ENCODE data around the gene SUSD5.
"Not testable (repeated sequence)": the region's sequence is repeated elsewhere in the genome, so short reads cannot be mapped to it uniquely, and the experiment has no call there.

The SUSD5 gene

DNA sequence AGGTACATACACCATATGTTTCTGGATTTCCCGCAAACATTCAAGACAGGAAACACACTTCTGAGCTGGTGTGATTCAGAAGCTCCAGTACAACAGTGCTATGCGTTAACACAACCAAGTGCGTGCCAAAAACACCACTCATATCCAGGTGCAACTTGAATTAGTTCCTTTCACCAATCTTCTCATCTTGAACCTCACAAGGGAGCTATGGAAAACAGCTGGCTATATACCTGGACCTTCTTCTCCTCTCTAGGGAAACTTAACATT is 31.3 kb downstream of the SUSD5 start:
- no peak for DNase-seq

DNA sequence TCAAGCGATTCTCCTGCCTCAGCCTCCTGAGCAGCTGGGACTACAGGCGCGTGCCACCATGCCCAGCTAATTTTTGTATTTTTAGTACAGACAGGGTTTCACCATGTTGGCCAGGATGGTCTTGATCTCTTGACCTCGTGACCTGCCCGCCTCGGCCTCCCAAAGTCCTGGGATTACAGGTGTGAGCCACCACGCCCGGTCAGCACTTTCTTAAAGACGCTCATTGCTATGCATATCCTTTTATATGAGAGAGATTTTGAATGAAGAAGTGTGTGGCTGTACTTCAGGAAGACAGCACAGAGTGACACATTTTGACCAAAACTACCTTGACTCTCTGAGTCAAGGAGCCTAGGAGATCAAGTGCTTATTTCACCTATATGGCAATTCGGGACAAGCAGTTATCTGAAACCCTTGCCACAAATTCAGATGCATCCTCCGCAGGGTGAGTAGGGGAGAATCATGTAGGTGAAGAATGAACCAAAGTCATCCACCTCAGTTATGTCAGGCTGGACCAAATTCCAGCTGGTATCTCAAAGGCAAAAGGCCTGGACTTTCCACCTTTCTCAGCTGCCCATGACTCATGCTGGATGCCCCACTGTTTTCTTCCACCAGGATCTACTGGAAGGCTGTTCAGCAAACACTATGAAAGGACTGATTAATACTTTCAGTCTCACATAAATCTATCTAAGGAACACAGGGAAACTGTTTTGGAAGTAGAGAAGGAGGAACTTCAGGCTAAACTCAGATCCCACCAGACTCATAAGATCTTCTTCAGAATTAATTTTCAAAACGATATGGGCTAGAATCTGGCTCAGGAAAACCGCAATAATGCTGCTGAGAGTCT is 31.9 kb downstream of the SUSD5 start:
- DNase-seq, result no peak

DNA sequence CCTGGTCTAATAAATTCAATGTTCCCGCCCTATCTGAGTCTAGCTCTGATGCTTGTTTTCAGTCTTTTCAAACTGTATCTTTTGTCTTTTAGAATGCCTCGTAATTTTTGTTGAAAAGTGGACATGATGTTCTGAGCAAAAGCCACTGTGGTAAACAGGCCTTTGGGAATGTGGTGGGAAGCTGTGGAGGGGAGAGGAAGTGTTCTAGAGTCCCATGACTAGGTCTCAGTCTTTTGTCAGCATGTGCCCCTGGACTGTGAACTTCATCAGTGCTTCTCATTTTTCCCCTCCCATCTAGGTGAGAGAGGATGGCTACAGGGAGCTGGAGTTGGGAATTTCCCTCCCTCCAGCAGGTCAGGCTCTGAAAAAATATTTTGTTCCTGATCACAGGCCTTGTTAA is 33.7 kb downstream of the SUSD5 start:
- DNase-seq, result no peak

DNA sequence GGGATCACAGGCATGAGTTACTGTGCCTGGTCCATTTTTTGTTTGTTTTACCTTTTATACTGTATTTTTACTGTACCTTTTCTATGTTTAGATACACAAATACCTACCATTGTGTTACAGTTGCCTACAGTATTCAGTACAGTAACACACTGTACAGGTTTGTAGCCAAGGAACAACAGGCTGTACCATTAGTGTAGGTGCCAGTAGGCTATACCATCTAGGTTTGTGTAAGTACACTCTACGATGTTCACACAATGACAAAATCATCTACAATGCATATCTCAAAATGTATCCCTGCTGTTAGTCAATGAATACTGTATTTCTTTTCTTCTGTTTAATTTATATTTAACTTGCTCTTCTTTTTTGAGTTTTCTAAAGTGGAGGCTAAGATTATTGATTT is 37.0 kb downstream of the SUSD5 start:
- not testable (repeated sequence) for DNase-seq

DNA sequence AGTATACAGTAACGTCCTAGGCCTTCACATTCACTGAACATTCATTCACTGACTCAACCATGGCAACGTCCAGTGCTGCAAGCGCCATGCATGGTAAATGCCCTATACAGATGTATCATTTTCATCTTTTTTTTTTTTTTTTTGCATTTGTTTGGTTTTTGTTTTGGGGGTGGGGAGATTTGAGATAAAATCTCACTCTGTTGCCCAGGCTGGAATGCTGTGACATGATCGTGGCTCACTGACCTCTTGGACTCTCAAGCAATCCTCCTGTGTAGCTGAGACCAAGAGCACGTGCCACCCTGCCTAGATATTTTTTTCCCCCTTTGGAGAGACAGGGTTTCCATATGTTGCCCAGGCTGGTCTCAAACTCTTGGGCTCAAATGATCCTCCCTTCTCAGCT is 37.4 kb downstream of the SUSD5 start:
- DNase-seq, result no peak

DNA sequence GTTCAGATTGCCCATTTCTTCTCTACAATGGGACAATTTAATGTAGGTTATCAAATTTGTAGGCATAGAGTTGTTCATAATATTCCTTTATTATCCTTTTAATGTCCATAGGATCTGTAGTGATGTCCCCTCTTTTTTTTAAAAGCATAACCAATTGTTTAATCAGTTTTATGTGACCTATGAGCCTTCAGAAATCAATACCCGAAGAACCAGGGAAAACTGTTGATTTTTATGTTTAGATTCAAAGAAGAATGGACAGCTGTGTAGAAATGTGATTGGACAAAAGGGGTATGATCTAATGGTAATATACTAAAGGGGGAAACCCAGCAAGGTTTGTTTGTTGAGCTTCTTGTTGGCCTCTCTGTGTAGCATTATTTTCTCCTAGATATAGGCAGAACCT is 39.5 kb downstream of the SUSD5 start:
- DNase-seq, result no peak

DNA sequence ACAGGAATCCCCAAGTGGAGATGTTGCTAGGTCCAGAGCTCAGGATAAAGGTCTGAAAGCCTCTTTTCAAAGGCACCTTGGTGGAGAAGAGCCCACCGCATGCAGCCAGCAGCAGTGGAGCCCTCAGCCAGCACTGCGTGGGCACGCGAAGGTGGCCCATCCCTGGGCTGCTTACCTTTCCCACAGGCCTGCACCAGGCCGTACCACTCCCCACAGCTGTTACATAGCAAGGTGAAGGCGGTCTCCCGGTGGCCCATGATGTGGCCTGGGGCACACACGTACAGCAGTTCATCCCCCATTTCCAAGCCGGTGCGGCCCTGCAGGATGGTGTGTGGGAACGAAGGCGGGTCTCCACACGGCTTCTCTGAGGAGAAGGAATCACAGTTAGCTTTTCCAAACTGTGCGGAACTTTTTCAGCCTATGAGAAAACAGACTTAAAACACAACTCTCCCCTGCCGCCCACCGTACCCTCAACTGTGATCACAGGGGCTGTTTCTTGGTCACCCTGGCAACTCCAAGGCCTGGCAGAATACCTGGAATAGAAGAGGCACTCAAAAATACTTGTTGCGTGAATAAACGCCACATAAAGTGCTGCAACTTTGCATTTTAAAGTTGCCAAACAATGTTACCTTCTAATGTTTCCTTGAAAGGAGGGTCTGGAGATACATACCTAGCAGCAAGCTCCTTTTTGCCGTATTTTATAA is 43.7 kb downstream of the SUSD5 start:
- no peak for DNase-seq

DNA sequence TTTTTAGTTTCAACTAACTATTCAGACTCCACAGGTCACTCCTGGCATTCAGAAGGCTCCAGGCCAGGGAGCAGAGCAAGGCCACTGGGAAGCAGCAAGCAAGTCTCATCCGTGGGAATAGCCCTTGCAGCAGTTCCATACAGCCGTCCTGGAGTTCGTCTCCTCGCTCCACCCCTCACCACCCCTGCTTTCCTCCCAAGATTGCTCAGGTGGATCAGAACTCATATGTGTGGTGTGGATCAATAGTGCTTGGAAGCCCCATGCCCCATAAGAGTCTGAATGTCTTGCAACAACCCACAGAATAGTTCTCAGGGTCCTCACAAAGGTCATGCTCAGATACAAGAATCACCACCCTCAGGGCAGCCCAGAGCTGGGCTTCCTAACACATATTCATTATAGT is 44.5 kb downstream of the SUSD5 start:
- DNase-seq, result no peak

DNA sequence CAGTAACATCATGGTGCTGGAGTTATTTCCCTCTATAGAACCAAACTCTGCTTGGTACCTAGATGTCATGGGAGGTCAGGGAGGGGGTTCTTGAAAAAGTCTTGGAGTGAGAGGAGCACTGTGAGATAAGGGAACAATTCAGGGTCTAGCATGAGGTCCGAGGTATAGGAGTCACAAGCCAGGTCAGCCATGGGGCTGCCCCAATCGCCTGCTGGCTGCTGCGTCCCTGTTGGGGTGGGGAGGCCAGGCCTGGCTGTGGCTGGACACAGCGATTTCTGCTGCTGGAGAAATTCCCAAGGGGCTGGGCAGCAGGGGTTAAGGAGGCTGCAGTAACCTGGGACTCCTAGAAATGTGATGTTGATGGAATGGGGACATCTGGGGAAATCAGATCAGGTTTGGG is 44.9 kb downstream of the SUSD5 start:
- DNase-seq, result no peak

DNA sequence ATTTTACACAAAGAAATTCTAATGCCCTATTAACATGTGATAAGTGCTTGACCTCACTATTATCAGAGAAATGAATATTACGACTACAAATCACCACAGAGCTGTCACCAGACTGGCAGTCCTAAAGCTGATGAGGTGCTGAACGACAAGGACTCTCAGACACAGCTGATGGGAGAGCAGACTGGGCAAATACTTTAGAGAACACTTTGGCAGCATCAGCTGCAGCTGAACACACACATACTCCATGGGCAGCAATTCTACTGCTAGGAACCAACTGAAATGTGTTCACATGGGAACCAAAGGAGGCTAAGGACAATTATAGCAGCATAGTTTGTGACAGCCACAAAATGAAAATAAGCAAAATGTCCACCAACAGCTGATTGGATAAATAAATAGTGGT is 45.5 kb downstream of the SUSD5 start:
- no peak for DNase-seq

DNA sequence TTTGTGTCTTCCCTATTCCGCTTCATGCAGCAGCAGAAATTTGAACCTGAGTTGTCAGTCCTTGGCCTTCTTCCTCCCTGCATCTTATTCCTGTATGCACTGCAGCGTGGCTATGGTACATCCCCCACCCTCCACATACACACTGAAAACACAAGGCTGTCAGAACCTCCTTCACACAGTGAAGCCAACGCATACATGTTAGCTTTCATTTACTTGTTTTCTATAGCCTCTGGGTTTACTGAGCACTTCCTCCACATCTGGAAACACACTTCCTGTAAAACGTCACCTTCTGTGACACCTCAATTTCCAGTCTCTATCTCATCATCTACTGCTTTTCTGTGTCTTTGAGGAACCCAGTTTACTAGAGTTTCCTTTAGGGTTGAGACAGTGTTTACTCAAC is 47.0 kb downstream of the SUSD5 start:
- no peak for DNase-seq

DNA sequence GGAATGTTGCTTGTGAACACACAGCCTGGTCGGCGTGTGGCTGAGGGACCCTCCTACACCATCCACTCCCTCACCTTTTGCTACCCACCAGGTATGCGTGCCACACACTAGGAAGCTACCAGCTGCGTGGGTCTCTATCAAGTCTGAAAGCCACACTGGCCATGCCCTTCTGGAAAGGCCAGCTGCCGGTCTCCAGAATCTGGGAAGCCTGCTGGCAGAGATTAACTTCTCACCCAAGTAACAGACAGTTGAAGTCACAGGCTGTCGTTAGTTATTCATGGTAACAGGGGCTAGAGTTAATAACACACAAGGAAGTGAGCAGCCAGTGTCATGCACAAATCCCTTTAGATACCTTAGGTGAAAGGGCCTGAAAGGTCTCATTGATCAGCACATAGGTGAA is 48.1 kb downstream of the SUSD5 start:
- no peak for DNase-seq

DNA sequence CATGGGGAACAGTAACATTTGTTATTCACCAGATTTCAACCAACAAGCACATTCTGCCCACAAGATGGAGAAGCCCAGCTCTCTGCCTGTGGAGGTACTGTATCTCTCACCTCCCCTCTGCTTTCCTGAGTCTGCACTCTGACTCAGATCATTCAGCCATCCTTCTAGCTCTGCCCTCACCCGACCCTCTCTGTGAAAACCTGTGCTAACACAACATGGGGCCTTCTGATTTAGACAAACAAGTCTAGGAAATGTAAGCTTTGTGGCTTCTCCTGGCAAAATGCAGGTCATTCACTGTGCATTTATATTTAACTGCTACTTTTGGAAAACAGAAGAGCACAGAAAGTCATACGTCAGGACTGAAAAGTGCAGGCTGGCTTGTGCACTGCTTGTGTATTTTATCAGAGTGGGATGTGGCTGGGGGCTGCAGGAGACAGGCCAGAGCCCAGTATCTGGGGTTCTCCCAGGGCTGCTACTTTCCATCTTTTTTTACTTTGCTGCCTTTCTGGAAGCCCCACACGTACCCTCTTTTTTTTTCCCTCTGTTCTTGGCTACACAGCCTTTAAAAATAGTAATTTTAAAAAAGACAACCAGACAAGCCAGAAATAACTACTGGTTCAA is 50.8 kb downstream of the SUSD5 start:
- DNase-seq, result no peak

DNA sequence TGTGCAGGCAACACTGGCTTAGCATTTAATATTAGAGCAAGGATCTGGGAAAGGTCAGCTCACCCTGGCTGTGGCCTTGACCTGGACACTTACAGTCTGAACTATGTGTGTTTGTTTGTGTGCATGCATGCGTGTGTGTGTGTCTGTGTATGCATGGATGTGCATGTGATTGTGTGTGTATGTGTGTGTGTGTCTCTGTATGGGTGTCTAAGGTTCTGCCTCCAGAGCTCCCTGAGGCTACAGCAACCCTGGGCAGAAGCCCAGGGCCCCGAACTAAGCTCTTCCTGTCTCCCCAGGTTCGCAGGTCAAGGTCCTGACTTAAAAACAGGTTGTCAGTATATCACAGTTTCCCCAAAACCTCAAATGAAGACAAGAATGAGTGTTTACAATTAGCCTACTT is 51.3 kb downstream of the SUSD5 start:
- no peak for DNase-seq

DNA sequence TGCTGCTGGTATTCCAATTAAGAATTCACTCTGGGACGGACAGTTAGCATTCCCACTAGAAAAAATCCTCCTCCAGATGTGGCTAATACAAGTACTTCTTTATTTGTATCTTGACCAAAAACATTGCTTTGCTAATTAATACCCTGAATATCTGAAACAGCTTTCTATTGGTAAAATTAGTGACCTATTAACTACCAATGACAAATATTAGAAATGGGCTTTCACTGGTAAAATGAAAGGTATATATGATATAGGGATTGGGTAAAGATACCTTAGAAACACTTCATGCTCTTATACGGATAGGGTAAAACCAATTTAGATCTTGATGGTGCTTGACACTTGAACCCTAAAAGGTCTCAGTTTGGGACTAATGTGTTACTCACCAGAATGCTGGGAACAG is 52.5 kb downstream of the SUSD5 start:
- no peak for DNase-seq

DNA sequence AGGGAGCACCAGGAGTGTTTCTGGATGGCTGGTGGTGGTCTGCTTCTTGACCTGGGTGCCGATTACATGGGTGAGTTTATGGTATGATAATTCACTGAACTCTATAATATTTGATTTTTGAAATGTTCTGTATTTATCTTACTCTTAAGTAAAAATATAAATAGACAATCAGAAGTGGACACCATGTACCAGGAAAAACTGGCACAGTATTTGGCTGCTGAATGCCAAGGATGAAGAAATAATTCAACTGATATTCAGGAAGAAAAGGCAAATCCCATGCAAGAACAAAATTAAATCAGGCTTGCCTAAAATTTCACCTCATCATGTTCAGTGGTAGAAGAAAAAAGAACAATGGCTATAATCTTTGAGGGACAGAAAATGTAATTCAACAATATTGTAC is 53.2 kb downstream of the SUSD5 start:
- no peak for DNase-seq

DNA sequence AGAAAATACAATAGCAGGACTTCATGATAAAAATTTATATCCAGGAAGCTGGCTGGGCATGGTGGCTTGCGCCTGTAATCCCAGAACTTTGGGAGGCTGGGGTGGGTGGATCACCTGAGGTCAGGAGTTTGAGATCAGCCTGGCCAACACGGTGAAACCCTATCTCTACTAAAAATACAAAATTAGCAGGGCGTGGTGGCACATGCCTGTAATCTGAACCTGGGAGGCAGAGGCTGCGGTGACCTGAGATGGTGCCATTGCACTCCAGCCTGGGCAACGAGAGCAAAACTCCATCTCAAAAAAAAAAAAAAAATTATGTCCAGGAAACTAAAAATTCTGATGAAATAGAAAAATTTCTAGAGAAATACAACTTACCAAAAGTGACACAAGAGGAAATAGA is 56.0 kb downstream of the SUSD5 start:
- DNase-seq, result not testable (repeated sequence)

DNA sequence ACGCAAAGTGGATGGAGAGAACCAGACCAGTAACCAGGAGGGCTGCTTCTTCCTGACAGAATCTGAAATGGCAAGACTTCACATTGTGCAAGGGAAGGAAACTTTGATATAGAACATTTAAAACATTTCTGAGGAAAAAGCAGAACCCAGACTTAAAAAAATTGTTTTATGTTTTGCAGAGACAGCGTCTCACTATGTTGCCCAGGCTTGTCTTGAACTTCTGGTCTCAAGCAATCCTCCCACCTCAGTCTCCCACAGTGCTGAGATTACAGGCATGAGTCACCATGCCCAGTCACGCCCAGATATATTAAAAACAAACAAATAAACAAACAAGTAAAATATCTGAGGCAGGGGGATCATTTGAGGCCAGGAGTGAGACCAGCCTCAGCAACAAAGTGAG is 58.6 kb downstream of the SUSD5 start:
- no peak for DNase-seq

DNA sequence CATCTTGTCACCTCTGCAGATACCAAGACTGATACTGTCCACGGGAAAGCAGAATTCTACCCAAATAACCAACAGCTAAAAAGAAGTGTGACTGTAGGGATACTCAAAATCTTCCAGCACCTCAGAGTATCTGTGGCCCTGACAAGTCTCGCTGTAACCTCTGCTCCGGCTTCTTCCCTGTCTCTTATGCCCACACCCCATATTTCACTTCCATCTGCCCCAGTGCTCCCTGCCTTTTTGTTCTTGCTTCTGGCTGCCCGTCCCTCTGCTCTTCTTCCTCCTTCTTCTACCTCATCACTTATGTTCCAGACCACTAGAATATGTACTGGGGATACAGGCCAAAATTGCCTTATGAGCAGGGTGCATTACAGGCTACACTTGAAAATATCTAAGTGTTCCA is 59.4 kb downstream of the SUSD5 start:
- DNase-seq, result no peak

DNA sequence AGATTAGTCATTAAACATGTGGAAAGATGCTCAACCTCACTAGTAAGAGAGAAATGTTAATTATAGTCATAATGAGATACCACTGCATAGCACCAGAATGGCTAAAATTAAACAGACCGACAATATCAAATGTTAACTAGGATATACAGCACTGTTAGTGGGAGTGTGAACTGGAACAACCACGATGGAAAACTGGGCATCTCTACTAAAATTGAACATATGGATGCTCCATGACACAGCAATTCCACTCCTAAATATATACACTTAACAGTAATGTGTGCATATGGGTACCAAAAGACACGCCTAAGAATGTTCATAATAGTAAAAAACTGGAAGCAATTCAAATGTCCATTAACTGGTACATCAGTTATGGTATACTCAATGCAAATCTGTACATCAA is 63.3 kb downstream of the SUSD5 start:
- DNase-seq, result no peak

DNA sequence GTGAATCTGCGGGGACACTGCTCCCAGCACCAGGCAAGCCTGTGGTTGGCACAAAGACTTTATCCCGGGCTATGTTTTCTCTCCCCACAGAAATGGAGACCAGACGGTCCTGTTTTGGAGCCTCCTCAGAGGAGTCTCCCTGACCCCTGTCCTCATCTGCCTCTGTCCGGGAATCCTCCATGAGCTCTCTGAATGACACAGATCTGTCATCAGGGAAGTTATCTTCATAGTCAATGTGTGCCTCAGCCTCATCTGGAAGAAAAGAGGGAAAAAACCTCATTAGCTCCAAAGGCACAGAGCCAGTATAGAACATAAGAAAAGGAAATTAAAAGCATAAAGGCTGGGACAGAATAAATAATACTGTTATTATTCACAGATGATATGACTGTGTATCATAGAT is 64.8 kb downstream of the SUSD5 start:
- no peak for DNase-seq

DNA sequence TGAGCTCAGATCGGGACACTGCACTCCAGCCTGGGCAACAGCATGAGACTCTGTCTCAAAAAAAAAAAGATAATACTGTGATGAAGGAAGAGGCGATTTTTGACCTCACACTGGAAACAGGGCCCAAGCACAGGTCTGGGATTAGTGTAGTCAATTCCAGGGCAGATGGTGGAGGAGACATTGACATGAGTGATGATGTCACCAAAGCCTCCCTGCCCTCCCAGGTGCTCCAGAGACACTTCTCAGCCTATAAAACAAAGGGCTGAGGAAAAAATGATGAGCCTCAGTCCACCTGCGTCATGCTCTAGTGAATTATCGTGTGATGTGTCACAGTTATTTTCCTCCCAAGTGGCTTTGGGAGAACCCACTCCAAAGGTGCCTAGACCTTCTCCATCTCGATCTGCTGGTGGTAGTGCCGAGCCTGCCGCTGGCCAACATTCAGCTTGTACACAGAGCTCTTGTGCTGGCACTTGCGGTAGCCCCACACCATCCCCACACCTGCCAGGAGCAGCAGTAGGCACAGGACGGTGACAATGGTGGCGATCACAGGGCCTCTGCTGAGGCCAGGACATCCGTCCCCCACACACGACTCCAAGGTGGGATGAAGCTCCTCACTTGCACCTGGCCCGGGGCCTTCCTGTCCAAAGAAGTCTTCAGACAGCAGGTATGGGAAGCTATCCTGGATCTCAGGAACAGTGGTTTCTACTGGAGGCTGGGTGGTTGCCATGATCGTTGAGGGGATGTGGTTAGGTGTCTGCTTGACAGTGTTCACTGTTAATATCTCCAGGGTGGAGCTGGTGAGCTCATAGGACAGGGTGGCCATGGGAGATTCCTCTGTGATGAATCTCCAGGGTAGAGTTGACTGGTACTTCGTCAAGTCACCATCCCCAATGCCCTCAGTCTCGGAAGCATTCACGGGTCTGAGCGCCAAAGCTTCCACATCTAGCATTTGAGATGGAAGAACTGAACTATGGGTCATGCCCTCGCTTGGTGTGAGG is 65.9 kb downstream of the SUSD5 start:
- DNase-seq, result no peak

DNA sequence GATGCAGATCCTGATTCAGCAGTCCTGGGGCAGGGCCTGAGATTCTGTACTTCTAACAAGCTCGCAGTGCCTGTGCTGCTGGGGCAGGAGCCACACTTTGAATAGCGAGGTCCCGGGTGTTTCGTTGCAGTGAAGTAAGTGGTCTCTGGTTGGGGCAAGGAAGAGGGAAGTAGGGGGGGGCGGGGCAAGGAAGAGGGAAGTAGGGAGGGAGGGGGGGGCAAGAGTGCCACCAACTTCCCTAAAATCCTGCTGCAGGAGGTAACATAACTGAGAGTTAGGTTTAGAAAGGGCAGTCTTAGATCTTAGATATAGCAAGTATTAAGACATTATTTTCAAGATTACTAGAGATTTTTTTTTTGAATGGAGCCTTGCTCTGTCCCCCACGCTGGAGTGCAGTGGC is 69.3 kb downstream of the SUSD5 start:
- no peak for DNase-seq
